NCI-H2107 (cell line): ENCODE results near the gene SLC35A5.
"Not testable (repeated sequence)": the region's sequence is repeated elsewhere in the genome, so short reads cannot be mapped to it uniquely, and the experiment has no call there.

Source experiments
- DNase-seq: peaks from one replicate; lab custom pipeline; 2025; lab: John Stamatoyannopoulos, UW

The SLC35A5 gene

GRCh38 chr3:112561734-112562529 is at the start of gene SLC35A5, which contains the start of gene ATG3:
SLC35A5 (plus strand) TSS chr3:112562045; CDS start chr3:112563404, 1,359 bp downstream.
ATG3 (minus strand) TSS chr3:112561962; CDS start chr3:112561528, 434 bp downstream.
- DNase-seq = peak; percentile 99

GRCh38 chr3:112512320-112512719 is 49.5 kb upstream of the SLC35A5 start:
- no peak for DNase-seq

- no peak for DNase-seq
Measured at GRCh38 chr3:112514527-112515128, 47.2 kb upstream of the SLC35A5 start.

- DNase-seq = not testable (repeated sequence)
Measured at GRCh38 chr3:112518970-112519369, 42.9 kb upstream of the SLC35A5 start.

GRCh38 chr3:112519424-112520001 is 42.3 kb upstream of the SLC35A5 start:
- peak; percentile 17 for DNase-seq

GRCh38 chr3:112524127-112524526 is 37.7 kb upstream of the SLC35A5 start:
- not testable (repeated sequence) for DNase-seq

- no peak for DNase-seq
Measured at GRCh38 chr3:112530573-112530972, 31.3 kb upstream of the SLC35A5 start.

- DNase-seq = no peak
Measured at GRCh38 chr3:112531358-112531781, 30.5 kb upstream of the SLC35A5 start.

GRCh38 chr3:112539825-112540650 is 21.8 kb upstream of the SLC35A5 start:
- no peak for DNase-seq

- no peak for DNase-seq
Measured at GRCh38 chr3:112546216-112546759, 15.6 kb upstream of the SLC35A5 start.

- no peak for DNase-seq
Measured at GRCh38 chr3:112550859-112551258, 11.0 kb upstream of the SLC35A5 start.

- no peak for DNase-seq
Measured at GRCh38 chr3:112555535-112556170, 6.2 kb upstream of the SLC35A5 start.

GRCh38 chr3:112557976-112558375 is 3.9 kb upstream of the SLC35A5 start:
- no peak for DNase-seq

- no peak for DNase-seq
Measured at GRCh38 chr3:112560307-112560706, 1.5 kb upstream of the SLC35A5 start.

- DNase-seq = peak; percentile 22
Measured at GRCh38 chr3:112560721-112561483, 943 bp upstream of the SLC35A5 start.

GRCh38 chr3:112561484-112561733 is 436 bp upstream of the SLC35A5 start:
- DNase-seq = peak; percentile 81

GRCh38 chr3:112564247-112564939 is 2.5 kb downstream of the SLC35A5 start:
- peak; percentile 4 for DNase-seq

- DNase-seq = no peak
Measured at GRCh38 chr3:112564940-112565305, 3.1 kb downstream of the SLC35A5 start.

- DNase-seq = no peak
Measured at GRCh38 chr3:112568642-112569041, 6.8 kb downstream of the SLC35A5 start.

GRCh38 chr3:112569265-112569664 is 7.4 kb downstream of the SLC35A5 start:
- no peak for DNase-seq
